Measurements from ENCODE around the gene HOMER1.

DNA sequence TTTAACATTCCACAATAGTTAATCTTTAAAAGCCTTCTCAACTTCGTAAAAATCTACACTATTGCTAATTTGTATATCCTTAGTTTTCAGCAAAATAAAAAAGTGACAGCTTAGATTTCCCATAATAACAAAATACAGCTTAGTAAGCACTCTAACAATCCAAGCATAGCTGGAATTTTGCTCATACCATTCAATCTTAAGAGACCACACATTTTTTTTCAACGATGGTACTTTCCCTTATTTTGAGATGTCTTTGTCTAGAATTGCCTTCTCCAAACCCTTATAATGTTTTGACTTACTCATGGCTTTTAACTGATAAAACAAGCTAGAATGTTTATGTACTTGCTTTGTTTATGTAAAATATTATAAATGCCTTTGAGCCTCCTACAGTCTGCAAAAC, 65.6 kb downstream of the HOMER1 start:
- TF ChIP-seq, protein P1, sequence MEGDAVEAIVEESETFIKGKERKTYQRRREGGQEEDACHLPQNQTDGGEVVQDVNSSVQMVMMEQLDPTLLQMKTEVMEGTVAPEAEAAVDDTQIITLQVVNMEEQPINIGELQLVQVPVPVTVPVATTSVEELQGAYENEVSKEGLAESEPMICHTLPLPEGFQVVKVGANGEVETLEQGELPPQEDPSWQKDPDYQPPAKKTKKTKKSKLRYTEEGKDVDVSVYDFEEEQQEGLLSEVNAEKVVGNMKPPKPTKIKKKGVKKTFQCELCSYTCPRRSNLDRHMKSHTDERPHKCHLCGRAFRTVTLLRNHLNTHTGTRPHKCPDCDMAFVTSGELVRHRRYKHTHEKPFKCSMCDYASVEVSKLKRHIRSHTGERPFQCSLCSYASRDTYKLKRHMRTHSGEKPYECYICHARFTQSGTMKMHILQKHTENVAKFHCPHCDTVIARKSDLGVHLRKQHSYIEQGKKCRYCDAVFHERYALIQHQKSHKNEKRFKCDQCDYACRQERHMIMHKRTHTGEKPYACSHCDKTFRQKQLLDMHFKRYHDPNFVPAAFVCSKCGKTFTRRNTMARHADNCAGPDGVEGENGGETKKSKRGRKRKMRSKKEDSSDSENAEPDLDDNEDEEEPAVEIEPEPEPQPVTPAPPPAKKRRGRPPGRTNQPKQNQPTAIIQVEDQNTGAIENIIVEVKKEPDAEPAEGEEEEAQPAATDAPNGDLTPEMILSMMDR (IDR thresholded peaks at IDR 0.05 in 4 of 5, conservative IDR thresholded peaks at IDR 0.05 in 1 of 5), result no peak
- no peak for TF ChIP-seq POLR2A (IDR thresholded peaks at IDR 0.05)

All from gastrocnemius medialis (tissue), 4 donors.